HG02981 (cell line): ENCODE measurements around the gene ELMOD1.

Experiments used
- ATAC-seq: cut with Tn5 transposase; IDR thresholded peaks from one replicate; pipeline ENCODE4 v1.9.1; 2021; ENCODE audit warnings: mild to moderate bottlenecking, moderate library complexity; ENCODE audit not compliant: unreplicated experiment

Gene ELMOD1

GRCh38 chr11:107683061-107683460 is 92.1 kb downstream of the ELMOD1 start:
- ATAC-seq: no peak

GRCh38 chr11:107683807-107684206 is 92.9 kb downstream of the ELMOD1 start:
- no peak for ATAC-seq

DNA sequence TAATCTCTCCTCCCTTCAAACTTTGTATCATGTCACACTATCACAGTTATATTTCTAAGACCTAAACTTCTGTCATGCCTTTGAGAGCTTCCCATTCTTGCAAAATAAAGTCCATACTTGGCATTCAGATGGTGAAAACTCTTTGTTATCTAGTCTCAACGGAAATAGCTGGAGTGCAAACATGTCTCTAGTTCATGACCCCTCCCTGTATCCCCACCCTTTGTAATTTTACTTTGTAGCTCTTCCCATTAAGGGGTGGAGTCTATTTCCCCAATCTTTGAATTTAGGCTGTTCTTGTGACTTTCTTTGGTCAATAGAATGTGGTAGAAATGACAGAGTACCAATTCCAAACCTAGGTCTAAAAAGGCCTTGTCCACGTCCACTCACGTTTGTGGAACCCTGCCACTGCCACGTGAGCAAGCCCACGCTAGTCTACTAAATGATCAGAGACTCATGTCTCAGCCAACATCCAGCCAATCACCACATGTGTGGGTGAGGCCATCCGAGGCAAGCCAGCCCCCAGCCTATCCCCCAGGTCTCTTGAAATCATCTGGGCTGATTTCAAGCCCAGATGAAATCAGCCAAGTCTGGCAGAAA is 97.5 kb downstream of the ELMOD1 start:
- ATAC-seq: no peak

DNA sequence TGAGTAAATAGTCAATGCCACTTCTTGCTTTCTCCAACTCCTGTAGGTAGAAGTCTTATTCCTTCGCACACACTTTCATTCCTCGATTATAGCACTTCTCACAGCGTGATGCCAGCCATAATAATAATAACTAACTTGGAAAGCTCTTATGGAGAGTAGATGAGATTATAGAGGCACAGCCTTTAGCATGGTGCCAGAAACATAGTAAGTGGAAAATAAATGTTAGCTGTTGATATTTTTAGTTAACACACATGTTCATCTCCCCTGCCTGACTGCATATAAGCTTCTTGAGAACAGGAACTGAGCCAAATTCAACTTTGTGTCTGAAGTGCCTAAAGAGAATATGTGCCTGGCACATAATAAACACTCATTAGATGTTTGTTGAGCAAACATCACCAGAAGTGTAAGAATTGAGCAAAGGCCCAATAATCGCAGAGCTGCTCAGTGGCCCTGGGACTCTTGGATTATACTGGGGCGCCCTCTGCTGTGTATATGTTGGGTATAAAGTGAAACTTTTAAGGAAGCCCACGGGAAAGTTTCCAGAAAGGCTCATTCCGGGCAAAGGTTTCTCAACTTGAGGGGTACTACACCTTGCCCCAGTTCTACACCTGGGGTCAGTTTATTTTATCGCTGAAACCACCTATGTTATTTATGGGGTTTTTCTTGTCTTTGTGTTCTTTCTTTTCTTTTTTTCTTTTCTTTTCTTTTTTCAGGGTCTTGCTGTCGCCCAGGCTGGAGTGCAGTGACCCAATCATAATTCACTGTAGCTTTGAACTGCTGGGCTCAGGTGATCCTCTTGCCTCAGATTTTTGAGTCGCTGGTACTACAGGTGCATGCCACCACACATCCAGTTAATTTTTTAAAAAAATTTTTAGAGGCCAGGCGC is 98.6 kb downstream of the ELMOD1 start:
- peak; percentile 72 for ATAC-seq

DNA sequence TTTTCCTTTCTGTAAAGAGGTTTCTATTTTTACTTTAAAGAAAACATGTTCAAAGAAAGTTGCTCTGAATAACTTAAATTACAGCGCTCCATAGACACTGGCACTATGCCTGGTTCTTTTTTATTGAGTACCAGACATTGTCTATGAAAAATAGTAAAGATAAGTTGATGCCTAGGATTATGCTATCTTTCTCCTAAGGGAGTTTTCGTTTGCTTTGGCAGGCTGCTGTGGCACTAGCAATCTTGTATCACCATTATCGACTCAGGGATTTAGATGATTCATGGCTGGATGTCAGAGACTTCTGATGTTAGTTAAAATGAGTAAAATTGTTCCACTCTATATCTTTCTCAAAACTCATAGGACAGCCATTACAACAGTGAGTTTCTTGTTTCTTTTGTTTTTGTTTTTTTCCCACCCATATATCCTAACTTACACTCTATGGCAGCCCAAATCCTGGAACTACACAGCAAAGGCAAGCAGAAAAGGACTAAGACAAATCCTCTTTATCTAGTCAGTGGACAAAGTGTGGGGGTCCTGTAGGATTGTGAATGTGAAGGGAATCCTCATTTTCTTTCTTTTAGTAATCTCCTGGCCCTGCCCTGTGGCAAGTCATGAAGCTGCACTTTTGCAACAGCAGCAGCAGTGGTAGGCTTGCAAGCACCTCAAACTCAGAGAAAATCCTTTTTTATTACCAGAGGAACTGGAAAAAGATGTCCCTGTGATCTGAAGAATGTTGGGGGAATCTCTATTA is 100.2 kb downstream of the ELMOD1 start:
- ATAC-seq: no peak

DNA sequence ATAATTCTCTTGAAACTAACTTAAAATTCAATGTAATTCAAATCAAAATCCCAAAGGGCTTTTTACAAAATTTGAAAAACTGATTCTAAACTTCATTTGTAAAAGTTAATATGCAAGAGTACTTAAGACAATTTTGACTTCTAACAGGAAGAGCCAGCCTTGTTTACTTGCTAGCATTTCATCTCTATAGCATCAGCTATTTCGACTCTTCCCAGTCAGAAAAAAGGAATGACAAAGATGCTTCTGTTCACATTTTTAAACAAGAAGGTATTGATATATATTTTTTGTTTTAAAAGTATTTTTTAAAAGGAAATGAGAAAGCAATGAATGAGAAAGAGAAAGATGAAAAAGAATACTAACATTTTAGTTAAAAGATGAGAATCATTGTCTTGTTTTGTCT is 104.5 kb downstream of the ELMOD1 start:
- ATAC-seq: no peak

DNA sequence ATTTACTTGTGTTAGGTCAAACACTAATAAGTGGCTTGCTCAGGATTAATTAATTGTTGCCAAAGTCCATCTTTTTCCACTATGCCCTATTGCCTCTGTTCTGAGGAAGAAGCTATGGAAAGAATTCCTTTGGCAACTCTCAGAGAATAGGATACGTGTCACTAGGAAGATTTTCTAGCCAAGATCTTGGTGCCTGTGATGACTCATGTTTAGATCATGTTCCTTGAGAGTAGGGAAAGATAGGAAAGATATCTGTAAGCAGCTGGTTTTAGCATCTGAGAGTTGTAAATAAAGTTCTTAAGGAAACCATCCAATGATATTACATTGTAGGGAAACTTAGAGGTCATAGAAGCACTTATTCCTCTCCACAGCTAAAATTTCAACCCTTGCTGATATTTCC is 105.2 kb downstream of the ELMOD1 start:
- no peak for ATAC-seq

- ATAC-seq: no peak
These were observed 106.3 kb downstream of the ELMOD1 start for GRCh38 chr11:107697291-107697690.

- no peak for ATAC-seq
These were observed 108.7 kb downstream of the ELMOD1 start for GRCh38 chr11:107699371-107700285.

GRCh38 chr11:107702109-107702660 is 111.2 kb downstream of the ELMOD1 start:
- no peak for ATAC-seq

GRCh38 chr11:107702723-107703122 is 111.8 kb downstream of the ELMOD1 start:
- no peak for ATAC-seq

DNA sequence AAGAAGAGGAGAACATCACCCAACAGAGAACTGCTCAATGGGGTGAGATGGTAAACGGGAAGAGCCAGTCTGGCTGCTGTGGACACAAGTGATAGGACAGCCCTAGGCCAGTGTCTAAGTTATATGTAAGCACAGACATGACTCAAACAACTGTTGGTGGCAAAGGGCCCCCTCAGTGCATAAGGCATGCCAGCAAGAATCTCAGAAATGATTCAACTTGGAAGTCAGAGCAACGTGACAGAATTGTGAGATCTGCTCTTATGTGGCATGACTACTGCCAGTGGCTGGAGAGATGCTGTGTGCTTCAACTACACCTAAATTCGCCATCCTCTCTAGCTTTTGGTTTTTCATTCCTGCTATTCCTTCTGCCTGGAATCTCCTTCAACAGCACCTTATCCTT is 113.5 kb downstream of the ELMOD1 start:
- ATAC-seq: no peak

- ATAC-seq: no peak
These were observed 114.1 kb downstream of the ELMOD1 start for GRCh38 chr11:107705027-107705426.

DNA sequence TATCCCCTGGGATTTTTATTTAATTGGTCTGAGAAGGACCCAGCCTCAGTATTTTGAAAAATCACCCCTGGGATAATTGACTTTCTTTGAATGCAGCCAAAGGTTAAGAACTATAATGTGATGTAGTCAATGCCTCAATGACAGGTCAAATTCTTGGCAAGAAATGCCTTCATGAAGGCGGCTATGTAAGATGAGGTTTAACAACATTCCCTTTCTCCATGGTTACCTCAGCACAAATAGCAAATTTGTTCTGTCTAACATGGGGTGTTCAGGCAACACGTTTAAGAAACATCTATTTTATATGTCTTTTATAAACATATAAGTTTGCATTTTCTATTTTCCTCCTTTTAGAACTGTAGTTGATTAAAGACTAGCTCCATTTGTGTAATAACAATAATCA is 115.6 kb downstream of the ELMOD1 start:
- no peak for ATAC-seq

- no peak for ATAC-seq
These were observed 116.3 kb downstream of the ELMOD1 start for GRCh38 chr11:107707215-107707671.

GRCh38 chr11:107707807-107708206 is 116.9 kb downstream of the ELMOD1 start:
- no peak for ATAC-seq

DNA sequence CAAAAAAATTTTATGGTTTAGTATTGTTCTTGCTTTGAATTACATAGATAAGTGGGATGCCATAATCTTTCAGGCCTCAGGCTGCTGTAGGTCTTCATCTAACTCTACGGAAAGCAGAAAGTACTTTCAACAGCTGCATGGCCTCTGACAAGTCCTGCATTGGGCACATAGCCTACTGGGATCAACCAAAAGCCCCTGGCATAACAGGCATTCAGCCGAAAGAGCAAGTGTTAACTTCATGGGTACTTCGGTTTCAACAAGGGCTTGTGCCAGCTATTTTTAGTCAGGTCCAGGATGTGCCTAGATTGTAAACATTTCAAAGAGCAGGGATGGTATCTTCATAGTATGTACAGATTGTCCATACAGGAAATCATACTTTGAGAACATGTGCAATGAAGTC is 117.8 kb downstream of the ELMOD1 start:
- ATAC-seq: no peak

DNA sequence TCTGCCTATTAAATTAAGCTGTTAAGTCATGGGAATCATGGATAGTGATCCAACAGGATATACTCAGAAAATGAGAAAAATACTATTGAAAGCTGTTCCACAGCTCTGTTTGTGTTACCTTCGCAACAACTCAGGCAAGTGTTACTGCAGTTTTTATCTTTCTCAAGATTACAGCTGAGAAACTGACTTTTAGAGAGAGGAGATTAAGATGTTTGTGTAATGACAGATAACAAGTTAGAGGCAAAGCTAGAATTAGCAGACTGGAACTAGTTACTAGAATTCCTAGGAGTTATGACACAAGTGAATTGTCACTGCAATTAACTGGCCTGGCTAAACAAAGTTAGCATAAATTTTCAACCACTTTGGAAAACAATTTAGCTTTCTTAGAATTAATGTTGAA is 119.4 kb downstream of the ELMOD1 start:
- ATAC-seq: no peak

DNA sequence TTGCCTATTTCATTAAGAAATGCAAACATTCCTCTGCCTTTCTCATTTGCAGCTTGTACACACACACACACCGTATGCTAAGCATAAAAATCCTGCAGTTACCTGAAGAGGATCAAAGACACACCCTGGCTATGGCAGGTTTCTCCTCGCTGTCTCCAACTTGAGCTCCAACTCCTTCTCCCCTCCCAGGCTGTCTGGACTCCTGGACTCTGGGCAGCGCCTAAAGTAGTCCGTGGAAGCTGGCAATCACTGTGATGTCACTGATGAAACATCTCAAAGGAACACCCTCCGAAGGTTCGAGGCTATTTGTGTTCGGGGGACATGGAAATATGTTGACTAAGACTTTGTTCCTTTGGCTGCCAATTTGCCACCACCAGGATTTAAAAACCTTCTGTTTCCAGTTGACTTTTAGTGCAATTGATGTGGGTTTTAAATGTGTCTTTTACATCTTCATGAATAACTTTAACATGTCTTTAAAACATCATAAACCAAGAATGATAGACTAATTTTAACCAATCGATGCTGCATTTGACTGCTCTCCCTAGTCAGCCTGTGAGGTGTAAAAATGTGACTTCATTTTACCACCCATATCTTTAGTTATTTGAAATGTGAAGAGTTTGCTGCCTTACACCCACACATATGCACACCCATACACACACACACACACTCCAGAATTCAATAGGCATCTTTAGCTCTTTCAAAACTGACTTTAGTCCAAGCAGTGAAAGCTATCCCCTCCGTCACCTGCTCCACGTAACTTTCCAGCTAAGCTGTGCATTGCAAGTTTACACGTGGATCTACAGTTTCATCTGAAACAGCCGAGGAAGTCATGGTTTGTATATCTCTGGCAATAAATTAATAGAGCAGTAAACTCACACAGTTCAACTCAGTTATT is 121.2 kb downstream of the ELMOD1 start, which contains the start of gene SLN:
TSS of gene SLN (minus strand) at position 196 of the 895 bp plus-strand sequence.
- no peak for ATAC-seq
